ENCODE data around the gene AMN1.
"Not testable (repeated sequence)": the region's sequence is repeated elsewhere in the genome, so short reads cannot be mapped to it uniquely, and the experiment has no call there.

AMN1 gene

GRCh38 chr12:31685801-31686200, 43.0 kb downstream of the AMN1 start:
- no peak for DNase-seq (ENCODE audit: low read depth in 2 of 2)

GRCh38 chr12:31682136-31682962, 46.5 kb downstream of the AMN1 start:
- DNase-seq (ENCODE audit: low read depth in 2 of 2), result peak; percentile 37 to 40

- DNase-seq (ENCODE audit: low read depth in 2 of 2), result no peak
Observed at GRCh38 chr12:31672521-31672920, 56.3 kb downstream of the AMN1 start.

DNA sequence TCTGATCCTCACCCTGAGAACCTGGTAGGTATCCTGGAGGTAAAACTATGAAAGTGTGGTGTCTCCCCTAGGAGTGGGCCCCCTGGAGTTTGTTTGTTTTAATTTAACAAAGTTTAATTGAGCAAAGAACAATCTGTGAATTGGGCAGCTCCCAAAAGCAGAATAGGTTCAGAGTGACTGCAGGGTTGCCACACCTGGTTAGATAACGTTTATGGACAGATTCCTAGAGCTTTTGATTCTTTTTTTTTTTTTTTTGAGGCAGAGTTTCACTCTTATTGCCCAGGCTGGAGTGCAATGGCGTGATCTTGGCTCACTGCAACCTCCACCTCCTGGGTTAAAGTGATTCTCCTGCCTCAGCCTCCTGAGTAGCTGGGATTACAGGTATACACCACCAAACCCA, 59.2 kb downstream of the AMN1 start:
- not testable (repeated sequence) for DNase-seq (ENCODE audit: low read depth in 2 of 2)

GRCh38 chr12:31669020-31669419, 59.8 kb downstream of the AMN1 start:
- no peak for DNase-seq (ENCODE audit: low read depth in 2 of 2)

- DNase-seq (ENCODE audit: low read depth in 2 of 2), result no peak
Observed at GRCh38 chr12:31664038-31664437, 64.8 kb downstream of the AMN1 start.

DNA sequence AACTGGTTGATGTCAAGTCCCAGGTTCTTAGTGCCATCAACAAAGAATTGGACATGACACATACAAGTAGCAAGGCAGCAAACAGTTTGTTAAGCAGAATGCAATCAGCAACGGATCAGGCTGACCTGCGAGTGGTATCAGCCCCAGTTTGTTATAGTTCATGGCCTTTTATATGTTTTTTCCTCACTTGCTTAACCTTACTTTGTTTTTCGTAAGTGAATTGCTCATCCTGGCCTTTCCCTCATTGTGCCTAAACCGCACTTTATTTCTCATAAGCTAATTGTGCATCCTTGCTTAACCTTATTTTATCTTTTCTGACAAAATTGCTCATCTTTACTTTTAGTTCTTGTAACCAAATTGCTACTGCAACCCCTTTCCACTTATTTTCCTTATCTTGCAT, 65.2 kb downstream of the AMN1 start:
- DNase-seq (ENCODE audit: low read depth in 2 of 2), result no peak

- DNase-seq (ENCODE audit: low read depth in 2 of 2), result no peak
Observed at GRCh38 chr12:31662176-31662849, 66.5 kb downstream of the AMN1 start.

GRCh38 chr12:31659087-31659942, 69.5 kb downstream of the AMN1 start, which contains the start of gene ETFBKMT:
Gene ETFBKMT (plus strand): TSS chr12:31659688. CDS start chr12:31661954, 2,266 bp downstream.
- DNase-seq (ENCODE audit: low read depth in 2 of 2), result peak; percentile 86

DNA sequence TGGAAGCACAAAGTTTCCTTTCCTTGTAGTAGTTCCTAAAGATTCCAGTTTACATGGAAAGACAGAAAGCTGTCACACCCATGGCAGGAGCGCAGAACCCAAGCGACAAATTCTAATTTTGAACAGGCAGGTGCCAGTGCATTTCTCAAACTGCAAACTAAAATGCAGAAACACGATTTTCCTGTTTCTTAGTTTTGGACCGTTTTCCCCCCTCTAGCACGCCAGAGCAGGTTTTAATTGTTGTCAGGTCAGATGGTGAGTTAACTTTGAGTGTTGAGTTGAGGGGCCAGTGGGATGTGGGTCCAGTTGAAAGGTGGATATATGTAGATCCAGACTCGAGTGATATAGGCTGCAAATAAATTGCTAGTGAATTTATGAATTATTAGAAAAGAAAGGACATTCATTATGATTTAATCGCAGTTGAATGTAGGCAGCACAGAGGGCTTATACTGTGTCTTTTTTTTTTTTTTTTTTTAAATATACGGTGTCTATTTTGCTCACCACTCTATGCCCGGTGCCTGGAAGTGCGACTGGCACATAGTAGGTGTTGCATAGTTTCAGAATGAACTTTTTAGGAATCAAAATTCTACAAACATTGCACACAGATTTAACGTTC, 70.2 kb downstream of the AMN1 start:
- no peak for DNase-seq (ENCODE audit: low read depth in 2 of 2)

DNA sequence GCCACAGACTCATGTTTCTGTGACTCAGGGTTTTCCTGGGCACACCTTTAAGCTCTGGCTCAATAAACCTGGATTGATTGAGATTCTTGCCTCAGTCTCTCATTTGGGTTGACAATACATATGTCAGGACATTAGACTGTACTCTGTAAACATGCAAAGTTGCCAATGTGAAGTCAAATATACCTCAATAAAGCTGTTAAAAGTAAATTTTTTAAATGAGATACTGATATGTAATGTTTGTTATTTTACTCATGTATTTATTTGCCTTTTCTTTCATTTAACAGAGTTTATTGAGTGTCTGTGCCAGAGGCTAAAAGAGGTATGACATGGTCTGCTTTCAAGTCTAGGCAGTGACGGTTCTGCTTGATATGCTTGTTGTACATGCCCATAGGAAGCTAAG, 73.0 kb downstream of the AMN1 start:
- no peak for DNase-seq (ENCODE audit: low read depth in 2 of 2)

GRCh38 chr12:31655208-31655607, 73.6 kb downstream of the AMN1 start:
- DNase-seq (ENCODE audit: low read depth in 2 of 2), result no peak

- DNase-seq (ENCODE audit: low read depth in 2 of 2), result no peak
Observed at GRCh38 chr12:31651893-31652521, 76.8 kb downstream of the AMN1 start.

DNA sequence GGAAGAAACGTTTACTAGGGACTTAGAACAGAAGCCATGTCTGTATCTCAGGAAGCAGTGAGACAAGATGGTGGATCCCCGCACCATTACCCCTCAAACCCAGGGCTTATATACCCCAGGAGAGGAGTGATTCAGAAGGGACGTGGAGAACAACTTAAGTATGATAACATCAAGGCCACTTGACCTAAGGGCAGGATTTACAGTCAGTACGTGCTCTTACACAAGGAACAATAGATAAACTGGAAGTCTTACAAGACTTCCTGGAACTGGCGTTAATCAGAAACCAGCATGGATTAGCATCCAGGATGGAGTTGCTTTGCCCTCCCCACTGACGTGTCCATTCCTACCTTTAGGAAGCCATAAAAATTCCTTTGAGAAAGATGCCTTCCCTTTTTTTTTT, 77.9 kb downstream of the AMN1 start:
- no peak for DNase-seq (ENCODE audit: low read depth in 2 of 2)

GRCh38 chr12:31647086-31647491, 81.7 kb downstream of the AMN1 start:
- no peak for DNase-seq (ENCODE audit: low read depth in 2 of 2)

- no peak for DNase-seq (ENCODE audit: low read depth in 2 of 2)
Observed at GRCh38 chr12:31645924-31646323, 82.9 kb downstream of the AMN1 start.

DNA sequence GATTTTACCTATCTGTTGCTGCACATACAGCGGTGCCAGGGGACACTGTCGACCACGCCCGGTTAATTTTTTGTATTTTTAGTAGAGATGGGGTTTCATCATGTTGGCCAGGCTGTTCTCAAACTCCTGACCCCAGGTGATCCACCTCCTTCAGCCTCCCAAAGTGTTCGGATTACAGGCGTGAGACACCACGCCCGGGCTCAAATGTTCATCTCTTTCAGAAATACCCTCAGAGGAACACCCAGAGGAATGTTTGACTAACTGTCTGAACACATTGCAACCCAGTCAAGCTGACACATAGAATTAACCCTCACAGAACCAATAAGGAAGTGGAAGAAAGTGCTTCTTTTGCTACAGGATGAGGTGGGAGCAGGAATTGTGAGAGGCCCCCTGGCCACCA, 84.3 kb downstream of the AMN1 start:
- DNase-seq (ENCODE audit: low read depth in 2 of 2), result no peak

GRCh38 chr12:31641509-31642090, 87.2 kb downstream of the AMN1 start:
- no peak for DNase-seq (ENCODE audit: low read depth in 2 of 2)

DNA sequence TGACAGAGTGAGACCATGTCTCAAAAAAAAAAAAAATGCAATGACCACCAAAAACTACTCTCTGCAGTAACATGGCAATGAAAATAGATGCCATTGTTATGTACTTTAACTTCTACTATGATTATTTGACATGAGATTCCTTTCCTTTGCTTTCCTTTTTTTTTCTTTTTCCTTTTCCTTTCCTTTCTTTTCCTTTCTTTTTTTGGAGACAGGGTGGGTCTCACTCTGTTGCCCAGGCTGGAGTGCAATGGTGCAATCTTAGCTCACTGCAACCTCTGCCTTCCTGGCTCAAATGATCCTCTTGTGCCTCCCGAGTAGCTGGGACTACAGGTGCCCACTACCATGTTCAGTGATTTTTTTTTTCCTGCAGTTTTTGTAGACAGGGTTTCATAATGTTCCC, 94.2 kb downstream of the AMN1 start:
- DNase-seq (ENCODE audit: low read depth in 2 of 2), result no peak

DNA sequence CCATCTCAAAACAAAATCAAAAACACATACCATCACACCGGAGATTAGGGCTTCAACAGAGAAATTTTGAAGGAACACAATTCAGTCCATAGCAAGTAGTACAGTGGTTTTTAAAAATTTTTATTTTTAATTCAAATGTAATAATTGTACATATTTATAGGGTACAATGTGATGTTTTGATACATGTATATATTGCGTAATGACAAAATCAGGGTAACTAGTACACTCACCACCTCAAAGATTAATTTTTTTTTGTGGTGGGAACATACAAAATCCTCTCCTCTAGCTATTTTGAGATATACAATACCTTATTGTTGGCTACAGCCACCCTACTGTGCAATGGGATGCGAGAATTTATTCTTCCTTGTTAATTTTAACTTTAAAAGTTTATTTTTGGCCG, 95.4 kb downstream of the AMN1 start:
- no peak for DNase-seq (ENCODE audit: low read depth in 2 of 2)

DNA sequence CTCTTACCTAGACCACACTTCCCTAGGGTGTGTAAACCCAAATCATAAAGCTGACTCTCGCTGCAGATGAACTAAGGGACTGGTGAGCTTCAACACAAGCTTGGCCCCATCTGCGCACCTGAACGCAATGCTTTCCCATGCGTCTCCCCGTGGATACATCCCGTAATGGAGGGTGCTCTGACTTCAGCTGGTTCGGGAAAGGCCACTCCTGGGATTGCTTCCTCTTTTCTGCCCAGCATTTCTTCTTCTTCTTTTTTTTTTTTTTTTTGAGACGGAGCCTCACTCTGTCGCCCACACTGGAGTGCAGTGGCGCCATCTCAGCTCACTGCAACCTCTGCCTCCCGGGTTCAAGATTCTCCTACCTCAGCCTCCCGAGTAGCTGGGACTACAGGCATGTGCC, 97.0 kb downstream of the AMN1 start:
- no peak for DNase-seq (ENCODE audit: low read depth in 2 of 2)
